Fibroblast of pulmonary artery (primary cell): ENCODE measurements around the gene OAS3.
"Not testable (repeated sequence)": the region's sequence is repeated elsewhere in the genome, so short reads cannot be mapped to it uniquely, and the experiment has no call there.

ENCODE experiments used
- DNase-seq: peaks from one replicate; pipeline ENCODE4 v3.0.0-alpha.2; 2010; ENCODE audit warnings: low read depth
- H3K4me3 ChIP-seq: replicated peaks from 2 replicates; pipeline ENCODE4 v1.5.1; 2011; ENCODE audit warnings: low read depth, mild to moderate bottlenecking, control low read depth, low read length, moderate library complexity
- CTCF ChIP-seq: IDR thresholded peaks from 2 replicates; pipeline ENCODE4 v1.5.1; 2011; ENCODE audit warnings: mild to moderate bottlenecking, control low read depth, low read length, inconsistent platforms; ENCODE audit errors: missing control alignments

The OAS3 gene

DNA sequence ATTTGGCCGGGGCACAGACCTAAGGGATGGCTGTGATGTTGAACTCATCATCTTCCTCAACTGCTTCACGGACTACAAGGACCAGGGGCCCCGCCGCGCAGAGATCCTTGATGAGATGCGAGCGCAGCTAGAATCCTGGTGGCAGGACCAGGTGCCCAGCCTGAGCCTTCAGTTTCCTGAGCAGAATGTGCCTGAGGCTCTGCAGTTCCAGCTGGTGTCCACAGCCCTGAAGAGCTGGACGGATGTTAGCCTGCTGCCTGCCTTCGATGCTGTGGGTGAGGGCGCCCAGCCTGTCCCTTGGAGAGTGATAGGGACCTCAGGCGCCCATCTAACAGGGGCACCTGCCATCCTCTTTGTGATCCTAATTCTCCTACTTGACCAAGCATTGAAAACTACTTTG lies 12.4 kb downstream of the OAS3 start:
- H3K4me3 ChIP-seq: no peak overlapping the region
- DNase-seq: no peak

DNA sequence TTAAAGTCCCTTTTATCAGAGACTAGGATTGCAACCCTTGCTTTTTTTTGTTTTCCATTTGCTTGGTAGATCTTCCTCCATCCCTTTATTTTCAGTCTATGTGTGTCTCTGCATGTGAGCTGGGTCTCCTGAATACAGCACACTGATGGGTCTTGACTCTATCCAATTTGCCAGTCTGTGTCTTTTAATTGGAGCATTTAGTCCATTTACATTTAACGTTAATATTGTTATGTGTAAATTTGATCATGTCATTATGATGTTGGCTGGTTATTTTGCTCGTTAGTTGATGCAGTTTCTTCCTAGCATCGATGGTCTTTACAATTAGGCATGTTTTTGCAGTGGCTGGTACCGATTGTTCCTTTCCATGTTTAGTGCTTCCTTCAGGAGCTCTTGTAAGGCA lies 18.9 kb downstream of the OAS3 start:
- not testable (repeated sequence) for DNase-seq, H3K4me3 ChIP-seq

More for the DNA sequence above, 12.4 kb downstream of the OAS3 start:
- TF ChIP-seq CTCF: no peak

DNA sequence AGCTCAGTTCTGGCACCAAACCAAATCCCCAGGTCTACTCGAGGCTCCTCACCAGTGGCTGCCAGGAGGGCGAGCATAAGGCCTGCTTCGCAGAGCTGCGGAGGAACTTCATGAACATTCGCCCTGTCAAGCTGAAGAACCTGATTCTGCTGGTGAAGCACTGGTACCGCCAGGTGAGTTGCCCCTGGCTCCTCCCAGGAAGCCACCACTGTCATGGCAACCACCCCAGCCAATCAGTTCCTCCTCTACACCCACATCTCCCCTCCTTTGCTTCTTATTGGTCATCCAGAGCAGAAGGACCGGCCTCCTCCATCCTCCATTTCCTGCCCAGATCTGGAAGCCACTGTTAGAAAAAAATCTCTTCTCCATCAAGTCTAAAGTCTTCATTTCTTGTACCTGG lies 22.8 kb downstream of the OAS3 start:
- TF ChIP-seq CTCF: no peak
- H3K4me3 ChIP-seq: no peak overlapping the region
- no peak for DNase-seq

DNA sequence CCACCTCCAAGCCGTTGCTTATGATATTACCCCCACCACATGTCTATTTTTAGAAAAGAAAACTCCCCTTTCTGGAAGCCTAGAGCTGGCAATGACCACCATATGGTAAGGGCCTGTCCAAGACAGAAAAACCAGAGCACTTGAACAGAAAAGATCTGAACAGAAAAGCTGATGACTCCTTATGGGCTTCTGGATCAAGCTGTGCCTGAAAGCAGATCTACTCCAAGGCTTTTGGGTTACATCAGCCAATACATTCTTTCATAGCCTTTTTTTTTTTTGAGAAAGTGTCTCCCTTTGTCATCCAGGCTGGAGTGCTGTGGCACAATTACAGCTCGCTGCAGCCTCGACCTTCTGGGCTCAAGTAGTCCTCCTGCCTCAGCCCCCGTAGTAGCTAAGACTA lies 23.3 kb downstream of the OAS3 start:
- H3K4me3 ChIP-seq: no peak overlapping the region
- TF ChIP-seq CTCF: no peak

DNA sequence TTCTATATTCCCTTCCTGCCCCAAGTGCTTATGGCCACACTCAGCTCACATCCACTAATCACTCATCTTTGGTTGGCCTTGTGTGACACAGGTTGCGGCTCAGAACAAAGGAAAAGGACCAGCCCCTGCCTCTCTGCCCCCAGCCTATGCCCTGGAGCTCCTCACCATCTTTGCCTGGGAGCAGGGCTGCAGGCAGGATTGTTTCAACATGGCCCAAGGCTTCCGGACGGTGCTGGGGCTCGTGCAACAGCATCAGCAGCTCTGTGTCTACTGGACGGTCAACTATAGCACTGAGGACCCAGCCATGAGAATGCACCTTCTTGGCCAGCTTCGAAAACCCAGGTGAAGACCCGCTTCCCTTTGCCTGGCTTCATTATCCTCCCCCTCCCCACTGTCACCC lies 24.3 kb downstream of the OAS3 start:
- no peak overlapping the region for H3K4me3 ChIP-seq
- DNase-seq: no peak
- no peak for TF ChIP-seq CTCF

More for the DNA sequence above, 23.3 kb downstream of the OAS3 start:
- no peak for DNase-seq

- no peak for DNase-seq
- H3K4me3 ChIP-seq: no peak overlapping the region
- no peak for TF ChIP-seq CTCF
Observed at GRCh38 chr12:112963227-112963861, 25.1 kb downstream of the OAS3 start.

- H3K4me3 ChIP-seq: no peak overlapping the region
- DNase-seq: no peak
- TF ChIP-seq CTCF: no peak
Observed at GRCh38 chr12:112964067-112964670, 25.9 kb downstream of the OAS3 start.
